H4 (cell line): Measurements from ENCODE around the gene ZDHHC18. TPM values are rescaled to one million over a fixed set of nuclear protein-coding genes. Genes with fewer than 3 reads are reported as not detected.
"Not testable (repeated sequence)": the region's sequence is repeated elsewhere in the genome, so short reads cannot be mapped to it uniquely, and the experiment has no call there.

Experiments
- DNase-seq: peaks from one replicate; pipeline ENCODE4 v3.0.0-alpha.2; 2015; ENCODE audit warnings: low spot score
- total RNA-seq: library from RNA; depleted of rRNA; stranded (reverse); fragments of >200 nt; shearing (Covaris generic); gene quantifications from 2 replicates; pipeline ENCODE4 v1.2.3, GENCODE V29; 2014

The ZDHHC18 gene
- total RNA-seq, 1 experiment from 2014 or later, result 13.8 TPM

- DNase-seq, result no peak
Measured at GRCh38 chr1:26858891-26859640, 32.6 kb downstream of the ZDHHC18 start.

- DNase-seq, result no peak
Measured at GRCh38 chr1:26861286-26861701, 34.8 kb downstream of the ZDHHC18 start.

DNA sequence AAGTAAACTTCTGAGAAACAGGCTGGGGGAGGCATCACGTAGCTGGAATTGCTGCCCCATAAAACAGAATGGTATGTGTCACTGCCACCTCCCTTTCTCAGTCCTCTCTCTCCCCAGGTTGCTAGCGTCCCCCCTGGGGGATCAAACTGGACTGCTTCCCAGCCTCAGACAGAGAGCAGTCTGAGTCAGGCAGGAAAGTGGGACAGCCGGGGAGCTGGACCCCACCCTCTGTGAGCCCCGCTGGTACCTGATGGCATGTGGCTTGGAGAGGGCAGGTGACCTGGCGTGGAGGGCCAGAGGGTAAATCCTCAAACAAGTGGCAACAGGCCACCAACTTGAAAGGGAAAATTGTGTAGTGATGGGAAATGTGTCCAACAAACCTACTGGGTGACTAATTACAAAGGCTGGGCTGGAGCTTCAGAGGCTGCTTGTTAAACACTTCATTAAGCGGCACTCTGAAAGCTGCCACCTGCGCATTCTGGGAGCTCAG lies 35.4 kb downstream of the ZDHHC18 start:
- DNase-seq, result no peak

GRCh38 chr1:26862781-26863684 lies 36.5 kb downstream of the ZDHHC18 start, which contains the start of gene SFN:
Gene SFN, plus strand, starts transcription at chr1:26863149. Its CDS starts 64 bp downstream, at chr1:26863213.
- peak; percentile 72 for DNase-seq

- DNase-seq, result no peak
Measured at GRCh38 chr1:26863685-26864077, 37.2 kb downstream of the ZDHHC18 start.

DNA sequence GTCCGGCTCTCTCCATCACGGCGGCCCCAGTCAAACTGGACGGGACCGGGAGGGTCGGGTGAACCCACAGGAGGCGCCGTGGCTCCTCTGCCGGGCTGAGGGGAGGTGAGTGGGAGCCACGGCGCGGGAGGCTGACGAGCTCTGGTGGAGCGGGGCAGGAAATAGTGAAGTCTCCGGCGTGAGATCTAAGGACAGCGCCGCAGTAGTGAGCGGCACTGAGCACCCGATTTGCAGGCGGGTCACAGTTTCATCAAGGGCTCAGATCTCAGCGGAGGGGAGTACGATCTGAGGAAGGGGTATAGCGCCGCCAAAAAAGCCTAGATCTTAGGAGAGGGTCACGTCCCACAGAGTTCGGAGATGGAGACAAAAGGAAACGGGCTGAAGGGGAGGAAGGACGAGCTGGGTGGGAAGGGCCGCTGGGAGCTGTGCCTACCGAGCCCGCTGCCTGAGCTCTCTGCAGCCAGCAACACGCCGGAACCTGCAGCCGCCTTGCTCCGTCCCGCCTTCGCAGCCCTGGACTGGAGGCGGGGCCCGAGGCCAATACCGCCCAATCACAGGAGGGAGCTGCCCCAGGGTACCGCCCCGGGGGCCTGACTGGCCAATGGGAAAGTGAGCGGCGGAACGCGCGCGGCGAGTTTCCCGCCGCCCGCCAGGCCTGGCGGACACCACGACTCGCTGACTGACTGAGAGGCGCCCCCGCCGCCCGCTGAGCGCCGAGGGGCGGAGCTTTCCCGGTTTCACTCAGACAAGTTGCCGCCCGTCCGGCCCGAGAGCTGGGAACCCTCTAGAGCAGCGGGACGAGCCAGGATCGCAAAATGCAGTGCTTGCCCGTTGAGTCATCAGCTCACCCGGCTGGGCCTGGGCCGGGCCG lies 38.4 kb downstream of the ZDHHC18 start:
- DNase-seq, result peak; percentile 92

- not testable (repeated sequence) for DNase-seq
Measured at GRCh38 chr1:26873097-26873496, 46.6 kb downstream of the ZDHHC18 start.

- DNase-seq, result no peak
Measured at GRCh38 chr1:26874896-26875295, 48.4 kb downstream of the ZDHHC18 start.

GRCh38 chr1:26877326-26877725 lies 50.8 kb downstream of the ZDHHC18 start:
- DNase-seq, result no peak

DNA sequence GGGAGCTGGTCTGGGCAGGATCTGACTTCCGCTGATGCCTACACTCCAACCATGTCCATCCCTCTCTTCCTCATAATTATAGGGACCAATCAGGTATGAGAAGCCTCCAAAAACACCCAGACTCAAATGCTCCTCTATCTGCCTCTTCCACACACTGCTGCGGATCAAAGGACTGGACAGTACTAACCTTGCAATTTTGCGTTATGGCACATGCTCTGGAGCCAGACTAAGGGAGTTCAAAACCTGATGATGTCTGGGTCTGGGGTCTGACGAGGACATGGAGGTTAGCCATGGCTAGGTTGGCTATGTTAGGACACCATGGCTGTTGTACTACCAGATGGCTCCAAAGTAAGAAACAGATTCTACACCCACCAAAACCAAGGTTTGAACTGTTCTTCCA lies 53.3 kb downstream of the ZDHHC18 start:
- DNase-seq, result no peak

GRCh38 chr1:26881611-26882010 lies 55.1 kb downstream of the ZDHHC18 start:
- DNase-seq, result not testable (repeated sequence)

- DNase-seq, result no peak
Measured at GRCh38 chr1:26882696-26883463, 56.4 kb downstream of the ZDHHC18 start.

DNA sequence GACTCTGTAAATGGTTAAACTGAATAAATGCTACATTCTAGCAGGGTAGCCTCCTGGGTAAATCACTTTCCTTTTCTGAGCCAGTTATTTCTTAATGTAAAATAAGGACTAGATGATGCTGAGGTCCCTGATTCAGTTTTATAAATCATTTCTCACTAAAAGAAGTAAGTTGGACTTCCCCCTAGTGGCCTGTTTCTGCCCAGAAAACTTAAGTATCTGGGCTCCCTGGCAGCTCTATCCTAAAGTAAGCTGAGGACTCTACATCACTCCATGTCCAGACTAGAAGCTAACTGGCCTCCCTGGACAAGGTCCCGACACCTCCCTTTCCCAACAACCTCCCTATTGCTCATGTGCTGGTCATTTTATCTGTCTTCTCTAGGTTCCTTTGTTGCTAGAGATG lies 60.6 kb downstream of the ZDHHC18 start:
- DNase-seq, result no peak

- no peak for DNase-seq
Measured at GRCh38 chr1:26888231-26888630, 61.7 kb downstream of the ZDHHC18 start.

DNA sequence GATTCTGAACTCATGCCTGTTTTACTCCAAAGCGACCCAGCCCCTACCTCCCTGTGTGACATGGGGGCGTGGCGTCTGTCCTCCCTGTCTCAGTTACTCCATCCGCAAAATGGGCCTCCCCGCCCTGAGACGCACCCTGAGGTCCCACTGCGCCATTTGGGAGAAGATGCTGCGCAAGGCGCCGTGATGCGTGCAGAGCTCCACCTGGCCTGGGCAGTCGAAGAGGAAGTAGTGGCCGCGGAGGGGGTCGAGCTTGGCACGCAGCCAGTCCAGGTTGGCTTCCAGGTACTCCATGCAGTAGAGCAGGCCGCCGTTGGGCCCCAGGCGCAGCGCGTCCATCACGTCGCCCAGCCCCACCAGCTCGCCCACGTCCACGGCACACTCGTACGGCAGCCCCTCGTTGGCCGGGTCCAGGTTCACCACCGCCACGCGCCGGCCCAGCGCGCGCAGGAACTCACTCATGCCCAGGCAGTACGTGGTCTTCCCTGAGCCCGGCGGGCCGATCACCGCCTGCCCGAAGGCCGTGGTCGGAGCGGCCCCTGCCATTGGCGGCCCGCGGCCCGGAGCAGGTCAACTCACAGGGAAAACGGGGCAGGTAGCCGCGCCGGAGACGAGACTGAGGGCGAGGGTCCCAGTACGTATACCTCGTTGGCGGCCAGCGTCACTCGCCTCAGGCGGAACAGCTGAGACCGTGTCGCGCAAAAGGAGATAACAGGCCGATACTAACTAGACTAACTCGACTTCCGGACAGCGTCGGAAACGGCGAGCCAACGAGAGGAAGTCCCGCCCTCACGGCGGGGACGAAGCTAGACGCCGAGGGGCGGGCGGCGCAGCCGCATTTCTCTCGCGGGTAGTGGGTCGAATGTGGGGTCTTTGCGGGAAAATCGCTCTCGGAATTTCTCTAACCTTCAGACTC lies 63.3 kb downstream of the ZDHHC18 start, which contains the start of gene GPN2:
TSS of gene GPN2 (minus strand) at position 733 of the 916 bp plus-strand sequence. CDS start at position 546, 187 bp downstream.
- peak; percentile 73 for DNase-seq

- DNase-seq, result no peak
Measured at GRCh38 chr1:26890467-26890796, 63.9 kb downstream of the ZDHHC18 start.

DNA sequence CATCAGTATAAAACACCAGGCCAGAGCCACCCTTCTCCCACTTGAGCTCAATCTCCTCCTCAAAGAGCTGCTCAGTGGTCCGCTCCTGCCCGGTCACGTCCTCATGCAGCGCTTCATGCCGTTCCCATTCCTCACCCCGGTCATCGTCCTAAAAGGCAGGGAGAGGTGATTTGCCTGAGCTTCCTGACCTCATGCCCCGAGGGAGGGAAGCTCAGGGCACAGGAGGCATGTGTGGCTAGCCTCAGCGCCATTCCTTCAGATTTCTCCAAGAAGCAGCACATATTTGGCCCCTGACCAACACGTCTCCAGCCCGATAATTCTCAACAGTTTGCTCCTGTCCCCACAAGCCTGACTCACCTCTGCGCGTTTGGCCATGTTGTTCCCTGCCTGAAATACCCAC lies 67.8 kb downstream of the ZDHHC18 start:
- DNase-seq, result no peak

GRCh38 chr1:26897351-26897750 lies 70.9 kb downstream of the ZDHHC18 start:
- DNase-seq, result no peak

GRCh38 chr1:26900001-26900814 lies 73.7 kb downstream of the ZDHHC18 start, which contains the start of gene GPATCH3:
Gene GPATCH3, minus strand, starts transcription at chr1:26900467. Its CDS starts 25 bp downstream, at chr1:26900442.
- DNase-seq, result peak; percentile 87
